Calu3 (cell line): ENCODE measurements around the gene ST6GALNAC3. TPM values are rescaled to one million over a fixed set of nuclear protein-coding genes. Genes with fewer than 3 reads are reported as not detected.

Experiments
- BruUV-seq: library from RNA; stranded (reverse); fragments of 400-500 nt; replicated peaks from 2 replicates; lab custom pipeline; 2021; lab: Mats Ljungman, UMichigan
- CTCF ChIA-PET: fragments of 300-600 bp; sonication (Branson Sonifier 250); formaldehyde crosslinking; loops from one replicate; lab custom pipeline; 2022; ENCODE audit warnings: antibody characterized with exemption; lab: Charles Lee
- DNase-seq: peaks from one replicate; pipeline ENCODE4 v3.0.0; 2022
- H3K27ac Mint-ChIP-seq: one replicate; pipeline ENCODE4 v1.8.0; 2022; ENCODE audit warnings: mixed read lengths; ENCODE audit not compliant: unreplicated experiment
- H3K27me3 Mint-ChIP-seq: one replicate; pipeline ENCODE4 v1.8.0; 2022; ENCODE audit warnings: mixed read lengths; ENCODE audit not compliant: unreplicated experiment
- H3K36me3 Mint-ChIP-seq: one replicate; pipeline ENCODE4 v1.8.0; 2022; ENCODE audit warnings: mild to moderate bottlenecking, moderate library complexity, mixed read lengths; ENCODE audit not compliant: insufficient read depth, unreplicated experiment
- H3K4me1 Mint-ChIP-seq: one replicate; pipeline ENCODE4 v1.8.0; 2022; ENCODE audit warnings: mild to moderate bottlenecking, low read depth, mixed read lengths; ENCODE audit not compliant: unreplicated experiment
- H3K4me3 Mint-ChIP-seq: one replicate; pipeline ENCODE4 v1.8.0; 2022; ENCODE audit warnings: mild to moderate bottlenecking, low read depth, moderate library complexity, mixed read lengths; ENCODE audit not compliant: unreplicated experiment
- H3K9me3 Mint-ChIP-seq: one replicate; pipeline ENCODE4 v1.8.0; 2022; ENCODE audit warnings: low read depth, mixed read lengths; ENCODE audit not compliant: unreplicated experiment
- intact Hi-C: fragments of 100-400 bp; cut with micrococcal nuclease; formaldehyde crosslinking; loops from one replicate; pipeline ENCODE4 v1.10.0; 2022; ENCODE audit not compliant: unreplicated experiment
- total RNA-seq: library from RNA; stranded (reverse); gene quantifications from 2 replicates; pipeline ENCODE4 v1.2.3, GENCODE V29; 2022
- TF ChIP-seq, protein P1 (sequence below): fragments of 200-600 bp; IDR thresholded peaks from one replicate; pipeline ENCODE4 v1.8.0; 2022; ENCODE audit warnings: antibody characterized with exemption; ENCODE audit not compliant: unreplicated experiment

Gene ST6GALNAC3
- total RNA-seq, 1 experiment from 2014 or later: 0.87 TPM

DNA sequence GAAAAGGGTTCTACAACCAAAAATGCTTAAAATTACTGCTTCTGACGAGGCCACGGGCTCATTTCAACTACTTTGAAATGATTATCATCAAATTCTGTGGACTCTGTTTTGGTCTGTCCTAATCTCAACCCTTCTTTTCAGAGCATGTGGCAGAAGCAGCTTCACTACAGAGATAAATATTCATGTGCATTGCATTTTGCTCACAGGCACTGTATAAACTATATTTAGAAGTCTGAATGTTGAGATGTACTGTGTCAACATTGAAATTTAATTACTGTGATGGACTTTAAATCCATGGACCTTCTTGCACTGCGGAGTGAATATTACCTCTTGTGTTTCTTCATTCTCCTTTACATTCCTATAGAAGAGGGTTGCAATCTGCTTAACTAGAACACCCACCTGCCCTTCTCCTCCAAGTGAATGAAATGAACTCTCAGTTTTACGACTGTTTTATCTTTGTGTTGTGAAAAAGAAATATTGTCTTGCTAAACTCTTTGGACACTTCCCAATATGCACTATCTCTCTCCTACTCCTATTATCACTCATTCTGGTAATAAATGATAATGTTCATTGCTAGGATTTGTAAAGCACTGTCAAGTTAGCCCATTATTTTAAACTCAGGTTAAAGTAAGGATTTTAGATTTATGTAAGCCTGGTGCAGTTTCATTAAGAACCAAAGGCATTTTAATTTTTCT lies 511.6 kb downstream of the ST6GALNAC3 start:
- intact Hi-C loops: no loop called here
- Mint-ChIP-seq H3K9me3 (no peaks in the 10 kb centered on the region), H3K36me3 (no peaks in the 10 kb centered on the region), H3K27ac (no peak overlapping the region), H3K27me3 (no peaks in the 10 kb centered on the region), H3K4me3 (no peak overlapping the region), H3K4me1 (no peaks in the 10 kb centered on the region)
- no peak for DNase-seq
- CTCF ChIA-PET: no interaction called here
- TF ChIP-seq, protein P1, sequence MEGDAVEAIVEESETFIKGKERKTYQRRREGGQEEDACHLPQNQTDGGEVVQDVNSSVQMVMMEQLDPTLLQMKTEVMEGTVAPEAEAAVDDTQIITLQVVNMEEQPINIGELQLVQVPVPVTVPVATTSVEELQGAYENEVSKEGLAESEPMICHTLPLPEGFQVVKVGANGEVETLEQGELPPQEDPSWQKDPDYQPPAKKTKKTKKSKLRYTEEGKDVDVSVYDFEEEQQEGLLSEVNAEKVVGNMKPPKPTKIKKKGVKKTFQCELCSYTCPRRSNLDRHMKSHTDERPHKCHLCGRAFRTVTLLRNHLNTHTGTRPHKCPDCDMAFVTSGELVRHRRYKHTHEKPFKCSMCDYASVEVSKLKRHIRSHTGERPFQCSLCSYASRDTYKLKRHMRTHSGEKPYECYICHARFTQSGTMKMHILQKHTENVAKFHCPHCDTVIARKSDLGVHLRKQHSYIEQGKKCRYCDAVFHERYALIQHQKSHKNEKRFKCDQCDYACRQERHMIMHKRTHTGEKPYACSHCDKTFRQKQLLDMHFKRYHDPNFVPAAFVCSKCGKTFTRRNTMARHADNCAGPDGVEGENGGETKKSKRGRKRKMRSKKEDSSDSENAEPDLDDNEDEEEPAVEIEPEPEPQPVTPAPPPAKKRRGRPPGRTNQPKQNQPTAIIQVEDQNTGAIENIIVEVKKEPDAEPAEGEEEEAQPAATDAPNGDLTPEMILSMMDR: no peak
- no TSS peak for BruUV-seq

DNA sequence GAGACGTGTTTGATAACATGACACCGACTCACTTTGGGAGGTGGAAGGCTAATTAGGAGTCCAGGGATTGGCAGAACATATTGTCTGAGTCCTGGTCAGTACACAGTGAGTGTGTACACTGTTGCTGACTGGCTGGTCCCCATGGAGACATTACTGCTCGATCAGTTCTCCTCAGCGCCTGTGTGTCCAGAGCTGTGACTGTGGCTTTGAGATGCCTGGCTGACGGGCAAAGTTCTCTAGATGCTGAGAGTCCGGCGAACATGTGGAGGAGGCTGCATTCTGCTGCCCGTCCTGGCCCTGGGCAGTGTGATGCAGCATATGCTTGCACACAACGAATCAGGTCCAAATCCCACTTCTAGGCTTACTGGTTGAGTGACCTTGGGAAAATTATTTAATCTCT lies 512.7 kb downstream of the ST6GALNAC3 start:
- TF ChIP-seq, protein P1: no peak
- intact Hi-C loops: no loop called here
- Mint-ChIP-seq H3K4me3 (no peak overlapping the region), H3K27ac (no peak overlapping the region), H3K4me1 (no peaks in the 10 kb centered on the region), H3K27me3 (no peaks in the 10 kb centered on the region), H3K36me3 (no peaks in the 10 kb centered on the region), H3K9me3 (no peaks in the 10 kb centered on the region)
- no peak for DNase-seq
- BruUV-seq: no TSS peak
- CTCF ChIA-PET: no interaction called here

DNA sequence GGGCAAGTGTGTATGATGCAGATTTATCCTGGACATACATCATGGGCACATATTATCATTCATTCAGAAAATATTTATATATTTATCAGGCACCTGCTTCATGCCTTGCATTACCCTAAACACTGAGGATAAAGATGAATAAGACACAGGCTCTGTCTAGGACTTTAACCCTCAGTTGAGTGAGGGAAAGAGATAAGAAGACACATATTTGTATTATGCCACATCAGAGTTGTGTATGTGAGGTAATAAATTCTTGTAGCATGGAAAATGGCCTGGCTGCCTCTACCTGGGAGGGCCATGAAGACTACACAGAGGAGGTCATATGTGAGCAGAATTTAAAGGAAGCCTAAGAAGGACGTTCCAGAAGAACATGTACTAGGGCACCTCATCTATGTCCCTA lies 516.9 kb downstream of the ST6GALNAC3 start:
- CTCF ChIA-PET: no interaction called here
- BruUV-seq: no TSS peak
- Mint-ChIP-seq H3K27ac (no peak overlapping the region), H3K36me3 (no peaks in the 10 kb centered on the region), H3K4me3 (no peak overlapping the region), H3K9me3 (peaks cover 2% of the 10 kb centered on the region), H3K4me1 (peaks cover 9% of the 10 kb centered on the region), H3K27me3 (no peaks in the 10 kb centered on the region)
- DNase-seq: no peak
- TF ChIP-seq, protein P1: no peak
- intact Hi-C loops: no loop called here

DNA sequence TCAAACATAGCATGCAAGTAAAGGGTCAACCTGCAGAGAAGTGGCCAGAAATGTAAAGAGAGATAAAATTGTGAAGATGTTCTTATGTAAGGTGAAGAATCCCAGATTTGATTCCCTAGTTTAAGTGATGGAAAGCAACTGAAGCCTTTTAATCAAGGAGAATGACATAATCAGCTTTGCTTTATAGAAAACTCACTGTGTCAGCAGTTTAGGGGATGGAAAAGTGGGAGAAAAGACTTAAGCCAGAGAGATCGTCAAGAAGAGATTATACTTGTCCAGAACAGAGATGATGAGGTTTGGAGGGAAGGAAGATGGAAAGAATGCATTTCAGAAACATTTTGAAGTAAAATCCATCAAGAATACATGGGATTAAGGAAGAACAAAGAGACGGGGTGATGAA lies 517.4 kb downstream of the ST6GALNAC3 start:
- Mint-ChIP-seq H3K9me3 (peaks cover 2% of the 10 kb centered on the region), H3K27ac (no peak overlapping the region), H3K4me3 (no peak overlapping the region), H3K36me3 (no peaks in the 10 kb centered on the region), H3K4me1 (peaks cover 9% of the 10 kb centered on the region), H3K27me3 (no peaks in the 10 kb centered on the region)
- CTCF ChIA-PET: no interaction called here
- intact Hi-C loops: no loop called here
- TF ChIP-seq, protein P1: no peak
- DNase-seq: no peak
- no TSS peak for BruUV-seq
